NCI-H146 treated with DMSO at 0.1 percent for 48 hours (cell line): ENCODE measurements around the gene EZH1.

ENCODE experiments used
- DNase-seq: peaks from one replicate; lab custom pipeline; 2025; ENCODE audit not compliant: unreplicated experiment; lab: John Stamatoyannopoulos, UW

The EZH1 gene

GRCh38 chr17:42744806-42745617, at the start of gene EZH1:
Gene EZH1 (minus strand): TSS chr17:42745040. CDS start chr17:42728941, 16,099 bp downstream.
- peak; percentile 86 for DNase-seq

DNA sequence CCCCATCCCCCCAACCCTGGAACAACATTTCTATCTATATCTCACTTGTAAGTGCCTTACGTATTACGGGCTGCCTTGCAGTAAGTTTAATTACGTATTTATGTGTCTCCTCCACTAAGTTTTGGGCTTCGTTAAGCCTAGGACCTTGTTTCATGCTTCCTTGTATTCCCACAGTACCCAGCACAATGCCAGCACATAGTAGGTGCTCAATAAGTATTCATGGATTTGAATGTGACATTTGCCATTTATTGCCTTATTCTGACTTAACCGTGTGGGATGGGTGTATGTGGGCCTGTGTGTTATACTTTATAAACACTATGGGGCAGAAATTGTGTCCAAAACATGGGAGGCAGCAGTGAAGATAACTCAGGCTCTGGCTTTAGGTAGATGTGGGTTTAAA, 47.7 kb upstream of the EZH1 start:
- no peak for DNase-seq

- no peak for DNase-seq
Observed at GRCh38 chr17:42791948-42792347, 47.1 kb upstream of the EZH1 start.

GRCh38 chr17:42787266-42787665, 42.4 kb upstream of the EZH1 start:
- DNase-seq, result no peak

DNA sequence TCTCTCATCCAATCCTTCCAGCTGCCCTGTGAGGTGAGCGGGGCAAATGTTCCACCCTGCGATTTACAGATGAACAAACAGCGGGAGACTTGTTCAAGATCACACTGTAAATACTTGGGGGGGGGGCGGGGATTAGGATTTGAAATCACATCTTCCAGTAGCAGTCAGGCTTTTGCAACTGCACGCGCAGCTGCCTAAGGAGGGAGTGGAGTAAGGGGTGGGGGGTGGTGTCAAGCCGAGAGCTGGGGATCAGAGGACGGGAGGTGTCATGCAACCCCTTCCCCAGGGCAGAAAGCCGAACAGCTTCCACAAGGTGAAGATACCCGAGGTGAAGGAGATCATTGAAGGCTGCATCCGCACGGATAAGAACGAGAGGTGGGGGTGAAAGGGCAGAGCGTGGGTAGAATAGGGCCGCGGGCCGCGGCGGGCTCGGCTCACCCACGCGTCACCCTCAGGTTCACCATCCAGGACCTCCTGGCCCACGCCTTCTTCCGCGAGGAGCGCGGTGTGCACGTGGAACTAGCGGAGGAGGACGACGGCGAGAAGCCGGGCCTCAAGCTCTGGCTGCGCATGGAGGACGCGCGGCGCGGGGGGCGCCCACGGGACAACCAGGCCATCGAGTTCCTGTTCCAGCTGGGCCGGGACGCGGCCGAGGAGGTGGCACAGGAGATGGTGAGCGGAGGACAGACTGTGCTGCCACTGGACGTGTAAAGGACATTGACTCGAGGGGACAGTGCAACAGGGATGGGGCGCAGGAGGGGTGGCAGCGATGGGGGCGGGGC, 40.2 kb upstream of the EZH1 start:
- no peak for DNase-seq

GRCh38 chr17:42784409-42784808, 39.6 kb upstream of the EZH1 start:
- DNase-seq, result no peak

GRCh38 chr17:42783791-42784138, 38.9 kb upstream of the EZH1 start:
- no peak for DNase-seq

GRCh38 chr17:42783062-42783790, 38.4 kb upstream of the EZH1 start:
- no peak for DNase-seq

DNA sequence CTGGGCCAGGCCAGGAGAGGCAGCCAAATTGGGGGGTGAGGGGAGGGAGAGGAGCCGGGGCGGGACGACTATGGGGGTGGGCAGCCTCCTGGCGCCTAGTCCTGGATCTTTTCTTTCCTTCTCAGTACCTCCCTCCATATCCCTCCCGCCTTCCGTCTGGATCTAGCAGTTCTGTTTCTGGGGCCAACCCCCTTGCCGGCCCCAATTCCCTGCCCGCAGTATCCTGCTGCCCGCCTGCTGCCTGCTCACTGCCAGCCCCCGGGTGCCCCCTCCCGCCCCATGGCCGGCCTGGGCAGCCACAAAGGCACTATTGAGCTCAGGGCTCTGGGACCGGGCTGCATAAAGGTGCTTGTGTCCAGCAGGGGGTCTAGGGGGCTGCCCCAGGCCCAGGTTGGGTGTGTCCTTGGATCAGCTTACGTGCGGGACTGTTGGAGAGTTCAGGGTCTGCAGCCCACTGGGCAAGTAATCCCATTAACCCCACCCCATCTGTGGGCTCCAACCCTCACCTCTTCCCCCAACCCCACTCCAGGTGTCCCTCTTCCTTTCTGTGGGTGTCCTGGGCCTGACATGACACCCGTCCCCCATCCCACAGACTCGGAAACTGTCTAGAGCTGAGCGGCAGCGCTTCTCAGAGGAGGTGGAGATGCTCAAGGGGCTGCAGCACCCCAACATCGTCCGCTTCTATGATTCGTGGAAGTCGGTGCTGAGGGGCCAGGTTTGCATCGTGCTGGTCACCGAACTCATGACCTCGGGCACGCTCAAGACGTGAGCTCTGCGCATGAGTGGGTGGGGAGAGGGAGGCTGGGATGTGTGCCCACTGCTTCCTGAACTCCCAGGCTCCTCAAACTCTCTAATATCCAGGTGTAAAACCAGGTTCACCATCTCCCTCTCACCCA, 37.6 kb upstream of the EZH1 start:
- no peak for DNase-seq

DNA sequence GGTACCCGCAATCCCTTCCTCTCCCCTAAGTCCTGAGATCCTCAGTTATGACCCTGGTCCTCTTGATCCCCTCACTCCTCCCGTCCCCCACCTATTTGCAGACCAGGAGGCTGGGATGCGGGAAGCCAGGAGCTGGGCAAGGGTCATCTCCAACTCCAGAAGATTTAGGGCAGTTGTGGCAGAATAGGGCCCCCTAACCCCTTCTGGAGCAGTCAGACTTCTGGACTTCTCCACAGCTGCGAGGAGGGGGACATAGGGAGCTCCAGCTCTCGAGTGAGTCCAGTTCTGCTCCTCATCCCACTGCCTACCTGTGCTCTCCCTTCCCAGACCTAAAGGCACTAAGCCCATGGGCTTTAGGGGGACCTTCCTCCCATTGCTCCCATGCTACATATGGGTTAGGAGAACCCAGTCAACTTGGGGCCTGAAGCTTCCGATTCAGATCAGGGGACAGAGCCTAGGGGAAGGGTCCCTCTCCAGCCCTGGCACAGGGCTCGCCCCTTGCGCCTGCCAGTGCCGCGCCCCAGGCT, 36.9 kb upstream of the EZH1 start:
- DNase-seq, result no peak

DNA sequence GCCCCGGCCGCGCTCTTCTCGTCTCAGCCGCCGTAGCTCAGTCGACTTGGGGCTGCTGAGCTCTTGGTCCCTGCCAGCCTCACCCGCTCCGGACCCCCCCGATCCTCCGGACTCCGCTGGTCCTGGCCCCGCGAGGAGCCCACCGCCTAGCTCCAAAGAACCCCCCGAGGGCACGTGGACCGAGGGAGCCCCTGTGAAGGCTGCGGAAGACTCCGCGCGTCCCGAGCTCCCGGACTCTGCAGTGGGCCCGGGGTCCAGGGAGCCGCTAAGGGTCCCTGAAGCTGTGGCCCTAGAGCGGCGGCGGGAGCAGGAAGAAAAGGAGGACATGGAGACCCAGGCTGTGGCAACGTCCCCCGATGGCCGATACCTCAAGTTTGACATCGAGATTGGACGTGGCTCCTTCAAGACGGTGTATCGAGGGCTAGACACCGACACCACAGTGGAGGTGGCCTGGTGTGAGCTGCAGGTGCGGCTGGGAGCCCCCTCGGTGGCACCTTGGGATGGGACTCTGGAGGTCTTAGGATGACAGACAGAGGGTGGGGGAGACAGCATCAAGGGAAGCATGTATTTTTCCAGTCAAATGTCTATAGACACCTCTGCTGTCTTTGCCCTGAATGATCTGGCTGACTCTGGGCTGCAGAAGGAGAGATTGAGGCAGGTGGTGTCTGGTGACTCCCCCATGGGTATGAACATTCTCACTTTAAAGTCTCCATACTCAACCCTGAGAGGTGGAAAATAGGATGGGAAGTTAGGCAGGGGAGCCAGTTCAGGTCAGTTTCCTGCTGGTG, 36.2 kb upstream of the EZH1 start:
- no peak for DNase-seq

DNA sequence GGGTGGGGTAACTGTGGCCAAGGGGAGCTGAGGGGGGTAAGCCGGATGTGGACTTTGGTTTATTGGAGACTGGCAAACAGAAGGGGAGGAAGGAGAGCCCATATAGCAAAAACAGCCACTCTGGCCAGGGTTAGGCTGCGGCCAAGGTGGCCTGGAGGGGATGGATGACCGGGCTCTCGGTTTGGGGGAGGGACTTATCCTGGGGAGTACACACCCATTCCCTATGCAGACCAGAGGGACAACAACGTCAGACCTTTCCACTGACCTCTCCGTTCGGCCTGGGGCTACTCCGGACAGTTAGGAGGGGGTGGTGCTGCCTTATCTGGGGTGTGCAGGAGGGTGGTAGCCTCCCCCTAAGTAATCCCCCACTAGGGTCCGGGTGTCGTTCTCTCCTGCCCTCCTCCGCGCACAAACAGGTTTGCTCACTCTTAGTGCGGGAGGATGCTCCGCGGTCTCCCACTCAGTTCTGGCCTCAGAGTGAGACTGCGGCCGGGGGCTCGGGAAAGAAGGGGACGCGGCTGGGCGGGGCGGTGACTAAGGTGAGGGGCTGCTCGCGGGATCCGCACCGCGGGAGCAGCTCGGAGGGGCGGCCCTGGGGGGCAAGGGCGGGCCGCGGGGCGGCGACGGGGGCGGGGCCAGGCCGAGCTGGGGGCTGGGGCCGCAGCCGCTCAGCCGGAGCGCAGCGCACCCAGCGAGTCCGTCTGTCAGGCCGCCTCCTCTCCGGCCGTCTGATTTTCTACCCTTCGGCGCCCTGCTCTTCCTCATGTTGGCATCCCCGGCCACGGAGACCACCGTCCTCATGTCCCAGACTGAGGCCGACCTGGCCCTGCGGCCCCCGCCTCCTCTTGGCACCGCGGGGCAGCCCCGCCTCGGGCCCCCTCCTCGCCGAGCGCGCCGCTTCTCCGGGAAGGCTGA, 35.4 kb upstream of the EZH1 start, which contains the start of gene WNK4:
WNK4 (plus strand) TSS at position 675 of the 915 bp plus-strand sequence; CDS start at position 764, 89 bp downstream.
- no peak for DNase-seq

DNA sequence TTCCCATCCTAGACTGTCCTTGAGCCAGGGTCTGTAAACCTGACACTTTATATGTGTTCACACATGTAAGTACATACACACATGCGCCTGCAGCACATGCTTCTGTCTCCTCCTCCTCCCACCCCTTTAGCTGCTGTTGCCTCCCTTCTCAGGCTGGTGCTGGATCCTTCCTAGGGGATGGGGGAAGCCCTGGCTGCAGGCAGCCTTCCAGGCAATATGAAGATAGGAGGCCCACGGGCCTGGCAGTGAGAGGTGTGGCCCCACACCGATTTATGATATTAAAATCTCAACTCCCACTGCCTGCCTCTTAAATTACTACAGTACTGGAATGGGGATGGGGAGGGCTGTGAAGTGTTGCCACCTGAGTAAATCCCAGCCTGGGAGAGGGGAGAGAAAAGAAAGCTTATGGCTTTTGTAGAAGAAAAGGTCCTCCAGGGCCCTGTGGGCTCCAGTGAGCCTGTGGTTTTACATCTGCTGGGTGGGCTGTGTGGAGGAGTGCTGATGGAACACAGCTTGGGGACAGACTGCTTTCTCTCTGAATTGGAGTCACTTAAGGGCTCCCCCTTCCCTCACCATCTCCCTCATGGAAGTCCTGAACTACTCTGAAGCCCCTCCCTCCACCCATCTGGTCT, 34.6 kb upstream of the EZH1 start:
- no peak for DNase-seq

- no peak for DNase-seq
Observed at GRCh38 chr17:42778570-42778969, 33.7 kb upstream of the EZH1 start.

DNA sequence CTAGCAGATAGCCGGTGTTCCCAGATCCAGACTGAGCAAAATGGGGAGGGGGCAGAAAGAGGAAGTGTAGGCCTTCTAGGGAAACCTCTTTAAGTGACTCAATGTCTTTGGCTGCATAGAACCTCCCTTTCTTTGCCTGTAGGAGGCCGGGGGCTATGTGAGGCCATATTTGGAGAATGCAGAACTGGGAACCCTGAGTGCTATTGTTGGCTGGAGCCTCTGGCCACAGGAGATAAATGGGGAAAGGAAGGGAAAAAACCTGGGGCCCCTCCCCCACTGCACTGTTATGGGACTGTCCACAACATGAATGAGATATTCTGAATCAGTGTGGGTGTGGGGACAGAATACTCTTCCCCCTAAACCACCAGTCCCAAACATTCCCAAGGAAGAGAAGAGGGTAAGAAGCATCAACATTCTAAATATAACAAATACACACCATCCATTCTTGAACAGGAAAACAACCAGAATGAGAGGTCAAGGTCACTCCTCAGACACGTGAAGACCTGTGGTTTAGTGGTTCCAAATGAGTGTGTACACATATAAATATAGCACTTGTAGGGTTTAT, 30.8 kb upstream of the EZH1 start:
- no peak for DNase-seq

GRCh38 chr17:42774066-42774745, 29.4 kb upstream of the EZH1 start:
- DNase-seq, result no peak
